Glutamatergic neuron (in vitro differentiated cells): Measurements from ENCODE around the gene TBC1D22A. TPM values are rescaled to one million over a fixed set of nuclear protein-coding genes. Genes with fewer than 3 reads are reported as not detected.

ENCODE experiments used
- DNase-seq: peaks from one replicate; pipeline ENCODE4 v3.0.0; 2022
- H3K27ac Mint-ChIP-seq: one replicate; pipeline ENCODE4 v1.8.0; 2020; ENCODE audit warnings: mild to moderate bottlenecking, mixed read lengths, inconsistent platforms; ENCODE audit not compliant: unreplicated experiment
- H3K27me3 Mint-ChIP-seq: one replicate; pipeline ENCODE4 v1.8.0; 2020; ENCODE audit warnings: mild to moderate bottlenecking, moderate library complexity, mixed read lengths, inconsistent platforms; ENCODE audit not compliant: unreplicated experiment
- H3K36me3 Mint-ChIP-seq: one replicate; pipeline ENCODE4 v1.8.0; 2020; ENCODE audit warnings: mild to moderate bottlenecking, mixed read lengths, inconsistent platforms; ENCODE audit not compliant: unreplicated experiment
- H3K4me1 Mint-ChIP-seq: one replicate; pipeline ENCODE4 v1.8.0; 2020; ENCODE audit warnings: mild to moderate bottlenecking, low read depth, mixed read lengths, inconsistent platforms; ENCODE audit not compliant: unreplicated experiment
- H3K4me3 Mint-ChIP-seq: one replicate; pipeline ENCODE4 v1.8.0; 2020; ENCODE audit warnings: mild to moderate bottlenecking, mixed read lengths, inconsistent platforms; ENCODE audit not compliant: unreplicated experiment
- H3K9me3 Mint-ChIP-seq: one replicate; pipeline ENCODE4 v1.8.0; 2020; ENCODE audit warnings: mild to moderate bottlenecking, moderate library complexity, mixed read lengths, inconsistent platforms; ENCODE audit not compliant: unreplicated experiment
- total RNA-seq: library from RNA; stranded (reverse); fragmentation: NEBNext Ultra II Directional; extraction: Animal tissue kit (Norgen Biotek cat#: 25700); gene quantifications from one replicate; pipeline ENCODE4 v1.2.1, GENCODE V29; 2021; ENCODE audit not compliant: unreplicated experiment
- TF ChIP-seq, protein P1 (sequence below): fragments of 200-600 bp; sonication (generic); IDR thresholded peaks from one replicate; pipeline ENCODE4 v1.5.0; 2021; ENCODE audit not compliant: partially characterized antibody, unreplicated experiment

Gene TBC1D22A
- total RNA-seq, 1 donor from 2014 or later: 23.0 TPM

- Mint-ChIP-seq H3K27ac (no peak overlapping the region), H3K27me3 (no peaks in the 10 kb centered on the region), H3K36me3 (peaks cover 7% of the 10 kb centered on the region), H3K4me3 (no peak overlapping the region), H3K9me3 (peaks cover 10% of the 10 kb centered on the region), H3K4me1 (peaks cover 6% of the 10 kb centered on the region)
- TF ChIP-seq, protein P1, sequence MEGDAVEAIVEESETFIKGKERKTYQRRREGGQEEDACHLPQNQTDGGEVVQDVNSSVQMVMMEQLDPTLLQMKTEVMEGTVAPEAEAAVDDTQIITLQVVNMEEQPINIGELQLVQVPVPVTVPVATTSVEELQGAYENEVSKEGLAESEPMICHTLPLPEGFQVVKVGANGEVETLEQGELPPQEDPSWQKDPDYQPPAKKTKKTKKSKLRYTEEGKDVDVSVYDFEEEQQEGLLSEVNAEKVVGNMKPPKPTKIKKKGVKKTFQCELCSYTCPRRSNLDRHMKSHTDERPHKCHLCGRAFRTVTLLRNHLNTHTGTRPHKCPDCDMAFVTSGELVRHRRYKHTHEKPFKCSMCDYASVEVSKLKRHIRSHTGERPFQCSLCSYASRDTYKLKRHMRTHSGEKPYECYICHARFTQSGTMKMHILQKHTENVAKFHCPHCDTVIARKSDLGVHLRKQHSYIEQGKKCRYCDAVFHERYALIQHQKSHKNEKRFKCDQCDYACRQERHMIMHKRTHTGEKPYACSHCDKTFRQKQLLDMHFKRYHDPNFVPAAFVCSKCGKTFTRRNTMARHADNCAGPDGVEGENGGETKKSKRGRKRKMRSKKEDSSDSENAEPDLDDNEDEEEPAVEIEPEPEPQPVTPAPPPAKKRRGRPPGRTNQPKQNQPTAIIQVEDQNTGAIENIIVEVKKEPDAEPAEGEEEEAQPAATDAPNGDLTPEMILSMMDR: no peak
- DNase-seq: no peak
Measured at GRCh38 chr22:46828323-46828900, 66.0 kb downstream of the TBC1D22A start.

GRCh38 chr22:46829117-46829891 is 66.9 kb downstream of the TBC1D22A start:
- peaks cover 6% of the 10 kb centered on the region for H3K4me1 Mint-ChIP-seq
- H3K27me3 Mint-ChIP-seq: no peaks in the 10 kb centered on the region
- TF ChIP-seq, protein P1: no peak
- no peak overlapping the region for H3K27ac Mint-ChIP-seq
- DNase-seq: no peak
- H3K4me3 Mint-ChIP-seq: no peak overlapping the region
- peaks cover 11% of the 10 kb centered on the region for H3K36me3 Mint-ChIP-seq
- H3K9me3 Mint-ChIP-seq: peaks cover 12% of the 10 kb centered on the region

GRCh38 chr22:46829941-46830715 is 67.7 kb downstream of the TBC1D22A start:
- TF ChIP-seq, protein P1: no peak
- DNase-seq: no peak
- H3K4me1 Mint-ChIP-seq: peaks cover 6% of the 10 kb centered on the region
- H3K27ac Mint-ChIP-seq: no peak overlapping the region
- no peaks in the 10 kb centered on the region for H3K27me3 Mint-ChIP-seq
- no peak overlapping the region for H3K4me3 Mint-ChIP-seq
- peaks cover 14% of the 10 kb centered on the region for H3K9me3 Mint-ChIP-seq
- peaks cover 17% of the 10 kb centered on the region for H3K36me3 Mint-ChIP-seq

GRCh38 chr22:46830841-46831240 is 68.4 kb downstream of the TBC1D22A start:
- Mint-ChIP-seq H3K9me3 (peaks cover 16% of the 10 kb centered on the region), H3K27ac (no peak overlapping the region), H3K27me3 (no peaks in the 10 kb centered on the region), H3K4me3 (no peak overlapping the region), H3K4me1 (peaks cover 6% of the 10 kb centered on the region), H3K36me3 (peaks cover 24% of the 10 kb centered on the region)
- TF ChIP-seq, protein P1: no peak
- no peak for DNase-seq
